ENCODE measurements around the gene GMDS. TPM values are rescaled to one million over a fixed set of nuclear protein-coding genes. Genes with fewer than 3 reads are reported as not detected.
A peak's percentile ranks its signal among the peaks of the same experiment; 100 is the strongest.

The GMDS gene
- total and polyA plus RNA-seq, 2 experiments from 2014 or later: 30.1 to 36.5 TPM

DNA sequence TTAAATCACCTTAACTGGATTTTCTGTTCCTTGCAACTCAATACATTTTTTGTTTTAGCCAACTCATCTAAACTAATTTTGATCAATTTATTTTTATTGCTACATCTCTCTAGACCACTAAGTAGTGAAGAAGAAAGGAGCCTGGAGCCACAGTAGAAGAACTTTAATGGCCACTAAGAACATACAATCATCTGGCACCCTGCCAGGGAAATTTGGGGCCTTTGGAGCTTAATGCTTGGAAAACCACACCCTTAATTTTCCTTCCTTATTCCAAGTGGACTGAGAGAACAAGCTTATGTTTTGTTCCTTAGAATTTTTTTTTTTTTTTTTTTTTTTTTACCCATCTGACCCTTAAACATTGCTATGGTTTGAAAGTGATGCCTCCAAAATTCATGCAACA, 12.0 kb upstream of the GMDS start (continued):
- TF ChIP-seq REST (IDR thresholded peaks at IDR 0.05; ENCODE audit: unreplicated experiment): no peak

- Mint-ChIP-seq H3K4me1 (no peaks in the 10 kb centered on the region; the same call in 2 of the 3 replicates), H3K27me3 (ENCODE audit: insufficient read depth, low read depth, poor library complexity) (peaks cover 3% of the 10 kb centered on the region), H3K9me3 (peaks cover 11% of the 10 kb centered on the region; the same call in 2 of the 3 replicates), H3K36me3 (ENCODE audit: low read depth) (peaks cover 21% of the 10 kb centered on the region), H3K27ac (no peak overlapping the region), H3K4me3 (no peak overlapping the region)
- peak; percentile 44; the same call in 1 of the 2 replicates for TF ChIP-seq ZNF331 (CRISPR knock-in tag; IDR thresholded peaks at IDR 0.05; ENCODE audit: low read depth)
- no peak for TF ChIP-seq ZNF462 (CRISPR knock-in tag; IDR thresholded peaks at IDR 0.05)
- H3K27me3 ChIP-seq (ENCODE audit: insufficient read depth): no peaks in the 10 kb centered on the region
- no peak overlapping the region for H2AFZ ChIP-seq
- DNase-seq (ENCODE audit: low spot score) (no peak), ATAC-seq (no peak)
- H3K9me2 ChIP-seq (ENCODE audit: insufficient read depth): no peaks in the 10 kb centered on the region
- no peaks in the 10 kb centered on the region for H4K20me1 ChIP-seq (replicated peaks; ENCODE audit: insufficient read depth)
- no peak overlapping the region for H3K27ac ChIP-seq (ENCODE audit: low read depth)
- no peak overlapping the region for H3K4me2 ChIP-seq
- no peaks in the 10 kb centered on the region for H3K4me1 ChIP-seq (ENCODE audit: insufficient read depth)
- no peaks in the 10 kb centered on the region for H3K79me2 ChIP-seq (replicated peaks; ENCODE audit: insufficient read depth)
- H3F3A ChIP-seq (replicated peaks; ENCODE audit: low read depth): no peaks in the 10 kb centered on the region
- H3K36me3 ChIP-seq (ENCODE audit: insufficient read depth): no peaks in the 10 kb centered on the region; the same call in 1 of the 2 replicates
- H3K4me3 ChIP-seq: no peak overlapping the region
Observed at GRCh38 chr6:2254747-2255146, 9.3 kb upstream of the GMDS start.
